Smooth muscle cell (in vitro differentiated cells): ENCODE measurements around the gene CYP4F22. TPM values are rescaled to one million over a fixed set of nuclear protein-coding genes. Genes with fewer than 3 reads are reported as not detected.

Experiments
- DNase-seq: peaks from one replicate; lab custom pipeline; 2025; ENCODE audit not compliant: unreplicated experiment; lab: John Stamatoyannopoulos, UW
- H2AFZ ChIP-seq: fragments of 200-600 bp; sonication (generic); 2 replicates; pipeline ENCODE4 v1.6.0; 2016; ENCODE audit warnings: antibody characterized with exemption, low read depth, mild to moderate bottlenecking
- H3F3A ChIP-seq: fragments of 200-600 bp; sonication (generic); 2 replicates; pipeline ENCODE4 v1.6.0; 2017; ENCODE audit warnings: antibody characterized with exemption, low read depth
- H3K27ac ChIP-seq: fragments of 200-600 bp; sonication (generic); 2 replicates; pipeline ENCODE4 v1.5.1; 2016; ENCODE audit warnings: low read depth, mild to moderate bottlenecking
- H3K27me3 ChIP-seq: fragments of 200-600 bp; sonication (generic); 2 replicates; pipeline ENCODE4 v1.6.1; 2016; ENCODE audit warnings: low read depth, mild to moderate bottlenecking
- H3K36me3 ChIP-seq: fragments of 200-600 bp; sonication (generic); 2 replicates; pipeline ENCODE4 v1.5.1; 2016; ENCODE audit warnings: low read depth
- H3K4me1 ChIP-seq: fragments of 200-600 bp; sonication (generic); 2 replicates; pipeline ENCODE4 v1.5.1; 2016; ENCODE audit warnings: low read depth
- H3K4me2 ChIP-seq: fragments of 200-600 bp; sonication (generic); 2 replicates; pipeline ENCODE4 v1.6.0; 2016; ENCODE audit warnings: mild to moderate bottlenecking
- H3K4me3 ChIP-seq: fragments of 200-600 bp; sonication (generic); 2 replicates; pipeline ENCODE4 v1.5.1; 2016; ENCODE audit warnings: mild to moderate bottlenecking
- H3K79me2 ChIP-seq: fragments of 200-600 bp; sonication (generic); 2 replicates; pipeline ENCODE4 v1.6.0; 2016; ENCODE audit warnings: low read depth, mild to moderate bottlenecking
- H3K9ac ChIP-seq: fragments of 200-600 bp; sonication (generic); 2 replicates; pipeline ENCODE4 v1.6.0; 2016; ENCODE audit warnings: low read depth
- H3K9me3 ChIP-seq: fragments of 200-600 bp; sonication (generic); replicated peaks from 2 replicates; pipeline ENCODE4 v1.5.1; 2016; ENCODE audit warnings: low read depth
- H4K20me1 ChIP-seq: fragments of 200-600 bp; sonication (generic); 2 replicates; pipeline ENCODE4 v1.6.0; 2016; ENCODE audit warnings: low read depth
- CTCF ChIP-seq: fragments of 200-600 bp; sonication (generic); IDR thresholded peaks from 2 replicates; pipeline ENCODE4 v1.5.1; 2017; ENCODE audit warnings: borderline replicate concordance, mild to moderate bottlenecking, antibody characterized with exemption; ENCODE audit not compliant: insufficient read depth, poor library complexity, severe bottlenecking
- WGBS: methylation state at CpG from one replicate; pipeline ENCODE4 v1.1.7; 2016; ENCODE audit warnings: low lambda C conversion rate; 5-methylcytosine and 5-hydroxymethylcytosine counted together
- polyA plus RNA-seq: library from polyadenylated mRNA; unstranded; fragments of >200 nt; fragmentation: Nextera tagmentation; extraction: Ambion mirVana; gene quantifications from 2 replicates; pipeline ENCODE4 v1.2.1, GENCODE V29; 2016
- total RNA-seq: library from RNA; depleted of rRNA; stranded (reverse); fragments of >200 nt; gene quantifications from 2 replicates; pipeline ENCODE4 v1.2.3, GENCODE V29; 2014

Gene CYP4F22
- total and polyA plus RNA-seq, 2 experiments from 2014 or later, result not detected

- H3K4me1 ChIP-seq, result no peaks in the 10 kb centered on the region
- H3K9me3 ChIP-seq, result no peaks in the 10 kb centered on the region
- no peak overlapping the region for H3K4me2 ChIP-seq
- TF ChIP-seq CTCF, result no peak
- H3K27ac ChIP-seq, result no peak overlapping the region
- H3K36me3 ChIP-seq, result no peaks in the 10 kb centered on the region
- no peak overlapping the region for H3K4me3 ChIP-seq
- H3K79me2 ChIP-seq, result no peaks in the 10 kb centered on the region
- 67% methylated on average over 3 of the region's 3 CpGs for WGBS
- H4K20me1 ChIP-seq, result no peaks in the 10 kb centered on the region
- H3K27me3 ChIP-seq, result no peaks in the 10 kb centered on the region
- no peak overlapping the region for H2AFZ ChIP-seq
- DNase-seq, result no peak
- no peak overlapping the region for H3K9ac ChIP-seq
- H3F3A ChIP-seq, result no peaks in the 10 kb centered on the region
These were observed 8.0 kb downstream of the CYP4F22 start for GRCh38 chr19:15516363-15516762.

- Histone ChIP-seq H3K4me2 (no peak overlapping the region), H3K9me3 (no peaks in the 10 kb centered on the region), H3K36me3 (no peaks in the 10 kb centered on the region), H4K20me1 (no peaks in the 10 kb centered on the region), H3K27ac (no peak overlapping the region), H3K9ac (no peak overlapping the region), H3K27me3 (no peaks in the 10 kb centered on the region), H3K4me3 (no peak overlapping the region), H3K4me1 (no peaks in the 10 kb centered on the region), H3K79me2 (no peaks in the 10 kb centered on the region), H2AFZ (no peak overlapping the region), H3F3A (no peaks in the 10 kb centered on the region)
- DNase-seq, result no peak
- WGBS, result 64% methylated on average over 1 of the region's 1 CpG
- no peak for TF ChIP-seq CTCF
These were observed 9.5 kb downstream of the CYP4F22 start for GRCh38 chr19:15517778-15518177.

GRCh38 chr19:15519433-15519976 is 11.2 kb downstream of the CYP4F22 start:
- H3K9ac ChIP-seq, result no peak overlapping the region

More at GRCh38 chr19:15519433-15519976, 11.2 kb downstream of the CYP4F22 start:
- Histone ChIP-seq H3K9me3 (no peaks in the 10 kb centered on the region), H3K4me3 (no peak overlapping the region), H3K79me2 (no peaks in the 10 kb centered on the region), H3F3A (no peaks in the 10 kb centered on the region), H3K4me2 (no peak overlapping the region), H3K27me3 (no peaks in the 10 kb centered on the region), H2AFZ (no peak overlapping the region), H3K36me3 (no peaks in the 10 kb centered on the region), H3K27ac (no peak overlapping the region), H4K20me1 (no peaks in the 10 kb centered on the region), H3K4me1 (no peaks in the 10 kb centered on the region)
- DNase-seq, result no peak
- 75% methylated on average over 6 of the region's 6 CpGs for WGBS
- no peak for TF ChIP-seq CTCF
